Neural progenitor cell (in vitro differentiated cells): ENCODE results near the gene FAM219A. TPM values are rescaled to one million over a fixed set of nuclear protein-coding genes. Genes with fewer than 3 reads are reported as not detected.

ENCODE experiments used
- DNase-seq: peaks from one replicate; pipeline ENCODE4 v3.0.0-alpha.2; 2016; ENCODE audit warnings: low spot score
- H2AFZ ChIP-seq: fragments of 200-600 bp; sonication (generic); replicated peaks from 2 replicates; pipeline ENCODE4 v1.6.1; 2016; ENCODE audit warnings: antibody characterized with exemption
- H3F3A ChIP-seq: fragments of 200-600 bp; sonication (generic); 2 replicates; pipeline ENCODE4 v1.6.1; 2016; ENCODE audit warnings: antibody characterized with exemption, low read depth
- H3K27ac ChIP-seq: fragments of 200-600 bp; sonication (generic); 2 replicates; pipeline ENCODE4 v1.5.1; 2016; ENCODE audit warnings: mild to moderate bottlenecking
- H3K27me3 ChIP-seq: fragments of 200-600 bp; sonication (generic); 2 replicates; pipeline ENCODE4 v1.6.1; 2016; ENCODE audit warnings: mild to moderate bottlenecking, moderate library complexity
- H3K36me3 ChIP-seq: fragments of 200-600 bp; sonication (generic); 2 replicates; pipeline ENCODE4 v1.5.1; 2016
- H3K4me1 ChIP-seq: fragments of 200-600 bp; sonication (generic); 2 replicates; pipeline ENCODE4 v1.6.1; 2016; ENCODE audit warnings: mixed run types
- H3K4me2 ChIP-seq: fragments of 200-600 bp; sonication (generic); 2 replicates; pipeline ENCODE4 v1.6.1; 2016
- H3K4me3 ChIP-seq: fragments of 200-600 bp; sonication (generic); 2 replicates; pipeline ENCODE4 v1.5.1; 2016
- H3K79me2 ChIP-seq: fragments of 200-600 bp; sonication (generic); 2 replicates; pipeline ENCODE4 v1.6.1; 2016; ENCODE audit warnings: low read depth
- H3K9ac ChIP-seq: fragments of 200-600 bp; sonication (generic); 2 replicates; pipeline ENCODE4 v1.6.1; 2016
- H3K9me3 ChIP-seq: fragments of 200-600 bp; sonication (generic); 2 replicates; pipeline ENCODE4 v1.5.1; 2016; ENCODE audit warnings: low read depth
- H4K20me1 ChIP-seq: fragments of 200-600 bp; sonication (generic); 2 replicates; pipeline ENCODE4 v1.6.1; 2016; ENCODE audit warnings: low read depth
- H3K27ac Mint-ChIP-seq: 3 replicates; pipeline ENCODE4 v1.8.0; 2021; ENCODE audit warnings: mixed read lengths
- H3K27me3 Mint-ChIP-seq: 2 replicates; pipeline ENCODE4 v1.8.0; 2022; ENCODE audit warnings: low read depth, mild to moderate bottlenecking, inconsistent platforms, moderate library complexity, mixed read lengths; ENCODE audit not compliant: insufficient read depth
- H3K36me3 Mint-ChIP-seq: 3 replicates; pipeline ENCODE4 v1.8.0; 2021; ENCODE audit warnings: mixed read lengths
- H3K4me1 Mint-ChIP-seq: 3 replicates; pipeline ENCODE4 v1.8.0; 2021; ENCODE audit warnings: mixed read lengths
- H3K4me3 Mint-ChIP-seq: 3 replicates; pipeline ENCODE4 v1.8.0; 2021; ENCODE audit warnings: mild to moderate bottlenecking, moderate library complexity, mixed read lengths
- H3K9me3 Mint-ChIP-seq: 3 replicates; pipeline ENCODE4 v1.8.0; 2020; ENCODE audit warnings: mixed read lengths
- EZH2 ChIP-seq: fragments of 200-600 bp; sonication (generic); IDR thresholded peaks from 2 replicates; pipeline ENCODE4 v1.6.1; 2017; ENCODE audit warnings: antibody characterized with exemption, mild to moderate bottlenecking, moderate library complexity
- EZH2phosphoT487 ChIP-seq: fragments of 200-600 bp; sonication (generic); IDR thresholded peaks from 2 replicates; pipeline ENCODE4 v1.6.1; 2017; ENCODE audit warnings: antibody characterized with exemption
- total RNA-seq: library from RNA; depleted of rRNA; stranded (reverse); fragments of >200 nt; gene quantifications from 2 replicates; pipeline ENCODE4 v1.2.3, GENCODE V29; 2015; ENCODE audit warnings: low replicate concordance
- TF ChIP-seq, protein P1 (sequence below): fragments of 200-600 bp; sonication (generic); IDR thresholded peaks from 2 replicates; pipeline ENCODE4 v1.5.1; 2017; ENCODE audit warnings: antibody characterized with exemption, mild to moderate bottlenecking

The FAM219A gene
- total RNA-seq, 1 donor from 2014 or later: 4.2 TPM

DNA sequence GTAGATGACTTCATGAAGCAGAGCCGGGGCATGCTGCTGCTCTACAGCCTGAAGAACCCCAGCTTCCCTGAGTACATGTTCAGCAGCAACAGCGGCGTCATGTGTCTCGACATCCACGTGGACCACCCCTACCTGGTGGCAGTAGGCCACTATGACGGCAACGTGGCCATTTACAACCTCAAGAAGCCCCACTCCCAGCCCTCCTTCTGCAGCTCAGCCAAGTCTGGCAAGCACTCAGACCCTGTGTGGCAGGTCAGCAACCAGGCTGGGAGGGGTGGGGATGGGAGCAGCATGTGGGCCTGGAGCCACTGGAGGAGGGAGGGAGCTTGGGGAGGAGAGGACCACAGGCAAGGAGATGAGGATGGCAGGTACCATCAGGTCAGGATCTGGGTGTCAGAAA is 48.3 kb upstream of the FAM219A start:
- no peak for DNase-seq
- Histone ChIP-seq H3K9me3 (no peaks in the 10 kb centered on the region), H3K4me3 (no peak overlapping the region), H3K79me2 (no peaks in the 10 kb centered on the region), H3K9ac (no peak overlapping the region), H3F3A (no peaks in the 10 kb centered on the region), H2AFZ (no peak overlapping the region), H4K20me1 (no peaks in the 10 kb centered on the region), H3K36me3 (no peaks in the 10 kb centered on the region), H3K4me2 (no peak overlapping the region), H3K27me3 (no peaks in the 10 kb centered on the region), H3K4me1 (peaks cover 8% of the 10 kb centered on the region), H3K27ac (no peak overlapping the region)
- TF ChIP-seq, protein P1, sequence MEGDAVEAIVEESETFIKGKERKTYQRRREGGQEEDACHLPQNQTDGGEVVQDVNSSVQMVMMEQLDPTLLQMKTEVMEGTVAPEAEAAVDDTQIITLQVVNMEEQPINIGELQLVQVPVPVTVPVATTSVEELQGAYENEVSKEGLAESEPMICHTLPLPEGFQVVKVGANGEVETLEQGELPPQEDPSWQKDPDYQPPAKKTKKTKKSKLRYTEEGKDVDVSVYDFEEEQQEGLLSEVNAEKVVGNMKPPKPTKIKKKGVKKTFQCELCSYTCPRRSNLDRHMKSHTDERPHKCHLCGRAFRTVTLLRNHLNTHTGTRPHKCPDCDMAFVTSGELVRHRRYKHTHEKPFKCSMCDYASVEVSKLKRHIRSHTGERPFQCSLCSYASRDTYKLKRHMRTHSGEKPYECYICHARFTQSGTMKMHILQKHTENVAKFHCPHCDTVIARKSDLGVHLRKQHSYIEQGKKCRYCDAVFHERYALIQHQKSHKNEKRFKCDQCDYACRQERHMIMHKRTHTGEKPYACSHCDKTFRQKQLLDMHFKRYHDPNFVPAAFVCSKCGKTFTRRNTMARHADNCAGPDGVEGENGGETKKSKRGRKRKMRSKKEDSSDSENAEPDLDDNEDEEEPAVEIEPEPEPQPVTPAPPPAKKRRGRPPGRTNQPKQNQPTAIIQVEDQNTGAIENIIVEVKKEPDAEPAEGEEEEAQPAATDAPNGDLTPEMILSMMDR: no peak
- no peak for TF ChIP-seq EZH2phosphoT487
- no peak for TF ChIP-seq EZH2
- H3K4me3 Mint-ChIP-seq: no peak overlapping the region
- H3K4me1 Mint-ChIP-seq: peaks cover 17% of the 10 kb centered on the region
- H3K27ac Mint-ChIP-seq: no peak overlapping the region
- no peaks in the 10 kb centered on the region for H3K9me3 Mint-ChIP-seq
- H3K36me3 Mint-ChIP-seq: peaks cover 2% of the 10 kb centered on the region
- peaks cover 21% of the 10 kb centered on the region for H3K27me3 Mint-ChIP-seq

GRCh38 chr9:34505370-34506120 is 47.2 kb upstream of the FAM219A start:
- H3F3A ChIP-seq: no peaks in the 10 kb centered on the region
- no peaks in the 10 kb centered on the region for H3K9me3 ChIP-seq
- H3K4me1 Mint-ChIP-seq: peaks cover 8% of the 10 kb centered on the region
- no peak for TF ChIP-seq EZH2phosphoT487
- no peak for TF ChIP-seq EZH2
- no peak overlapping the region for H3K4me3 Mint-ChIP-seq
- no peak overlapping the region for H2AFZ ChIP-seq
- no peaks in the 10 kb centered on the region for H3K27me3 ChIP-seq
- no peak for DNase-seq
- H3K79me2 ChIP-seq: no peaks in the 10 kb centered on the region
- peaks cover 4% of the 10 kb centered on the region for H3K4me1 ChIP-seq
- no peak overlapping the region for H3K4me2 ChIP-seq
- H3K27me3 Mint-ChIP-seq: peaks cover 19% of the 10 kb centered on the region
- no peak overlapping the region for H3K27ac ChIP-seq
- H3K4me3 ChIP-seq: no peak overlapping the region
- H3K27ac Mint-ChIP-seq: no peak overlapping the region
- no peaks in the 10 kb centered on the region for H3K9me3 Mint-ChIP-seq
- H3K9ac ChIP-seq: no peak overlapping the region
- no peaks in the 10 kb centered on the region for H3K36me3 ChIP-seq
- H3K36me3 Mint-ChIP-seq: peaks cover 2% of the 10 kb centered on the region
- no peaks in the 10 kb centered on the region for H4K20me1 ChIP-seq

GRCh38 chr9:34503406-34503805 is 45.0 kb upstream of the FAM219A start:
- Histone ChIP-seq H4K20me1 (no peaks in the 10 kb centered on the region), H3K4me2 (no peak overlapping the region), H2AFZ (no peak overlapping the region), H3K27me3 (no peaks in the 10 kb centered on the region), H3F3A (no peaks in the 10 kb centered on the region), H3K27ac (no peak overlapping the region), H3K4me1 (no peaks in the 10 kb centered on the region), H3K9ac (no peak overlapping the region), H3K36me3 (no peaks in the 10 kb centered on the region), H3K4me3 (no peak overlapping the region), H3K79me2 (no peaks in the 10 kb centered on the region), H3K9me3 (no peaks in the 10 kb centered on the region)
- peaks cover 25% of the 10 kb centered on the region for H3K27me3 Mint-ChIP-seq
- peaks cover 2% of the 10 kb centered on the region for H3K36me3 Mint-ChIP-seq
- no peak overlapping the region for H3K27ac Mint-ChIP-seq
- no peaks in the 10 kb centered on the region for H3K9me3 Mint-ChIP-seq
- TF ChIP-seq, protein P1: no peak
- no peak for TF ChIP-seq EZH2
- no peak for TF ChIP-seq EZH2phosphoT487
- no peak overlapping the region for H3K4me3 Mint-ChIP-seq
- no peak for DNase-seq
- peaks cover 14% of the 10 kb centered on the region for H3K4me1 Mint-ChIP-seq

GRCh38 chr9:34502891-34503290 is 44.5 kb upstream of the FAM219A start:
- Mint-ChIP-seq H3K27me3 (peaks cover 25% of the 10 kb centered on the region), H3K9me3 (no peaks in the 10 kb centered on the region), H3K4me1 (peaks cover 17% of the 10 kb centered on the region), H3K36me3 (peaks cover 2% of the 10 kb centered on the region), H3K4me3 (no peak overlapping the region), H3K27ac (no peak overlapping the region)
- no peak overlapping the region for H2AFZ ChIP-seq
- no peaks in the 10 kb centered on the region for H3K4me1 ChIP-seq
- H3K4me3 ChIP-seq: no peak overlapping the region
- H3K27me3 ChIP-seq: no peaks in the 10 kb centered on the region
- no peak overlapping the region for H3K4me2 ChIP-seq
- H3K27ac ChIP-seq: no peak overlapping the region
- no peaks in the 10 kb centered on the region for H4K20me1 ChIP-seq
- no peaks in the 10 kb centered on the region for H3K36me3 ChIP-seq
- DNase-seq: no peak
- H3F3A ChIP-seq: no peaks in the 10 kb centered on the region
- H3K9ac ChIP-seq: no peak overlapping the region
- TF ChIP-seq, protein P1: no peak
- TF ChIP-seq EZH2 (no peak), EZH2phosphoT487 (no peak)
- H3K79me2 ChIP-seq: no peaks in the 10 kb centered on the region
- no peaks in the 10 kb centered on the region for H3K9me3 ChIP-seq
